C4-2B (cell line): Measurements from ENCODE around the gene BMP7.
"Not testable (repeated sequence)": the region's sequence is repeated elsewhere in the genome, so short reads cannot be mapped to it uniquely, and the experiment has no call there.

Experiments
- H3K27ac ChIP-seq: fragments of 450-650 bp; 2 replicates; pipeline ENCODE4 v1.5.1; 2017
- ZFX ChIP-seq: fragments of 450-650 bp; IDR thresholded peaks from 2 replicates; pipeline ENCODE4 v1.6.1; 2017
- TF ChIP-seq, protein P1 (sequence below): fragments of 450-650 bp; conservative IDR thresholded peaks from 2 replicates; pipeline ENCODE4 v1.5.1; 2017; ENCODE audit warnings: mild to moderate bottlenecking

Gene BMP7

DNA sequence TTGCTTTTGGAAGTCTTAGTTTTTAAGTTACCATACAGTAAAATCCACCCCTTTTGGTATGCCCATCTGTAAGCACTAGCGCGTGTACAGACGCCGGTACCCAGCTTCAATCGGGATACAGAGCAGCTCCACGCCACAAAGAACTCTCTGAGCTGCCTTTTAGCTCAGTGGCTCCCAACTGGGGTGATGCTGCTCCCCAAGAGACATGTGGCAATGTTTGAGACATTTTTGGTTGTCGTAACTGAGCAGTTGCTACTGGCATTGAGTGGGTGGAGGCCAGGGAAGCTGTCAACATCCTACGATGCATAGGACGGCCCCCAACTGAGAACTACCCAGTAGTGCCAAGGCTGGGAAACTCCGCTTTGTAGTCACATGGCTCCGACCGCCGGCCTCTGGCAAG lies 73.3 kb downstream of the BMP7 start:
- TF ChIP-seq, protein P1, sequence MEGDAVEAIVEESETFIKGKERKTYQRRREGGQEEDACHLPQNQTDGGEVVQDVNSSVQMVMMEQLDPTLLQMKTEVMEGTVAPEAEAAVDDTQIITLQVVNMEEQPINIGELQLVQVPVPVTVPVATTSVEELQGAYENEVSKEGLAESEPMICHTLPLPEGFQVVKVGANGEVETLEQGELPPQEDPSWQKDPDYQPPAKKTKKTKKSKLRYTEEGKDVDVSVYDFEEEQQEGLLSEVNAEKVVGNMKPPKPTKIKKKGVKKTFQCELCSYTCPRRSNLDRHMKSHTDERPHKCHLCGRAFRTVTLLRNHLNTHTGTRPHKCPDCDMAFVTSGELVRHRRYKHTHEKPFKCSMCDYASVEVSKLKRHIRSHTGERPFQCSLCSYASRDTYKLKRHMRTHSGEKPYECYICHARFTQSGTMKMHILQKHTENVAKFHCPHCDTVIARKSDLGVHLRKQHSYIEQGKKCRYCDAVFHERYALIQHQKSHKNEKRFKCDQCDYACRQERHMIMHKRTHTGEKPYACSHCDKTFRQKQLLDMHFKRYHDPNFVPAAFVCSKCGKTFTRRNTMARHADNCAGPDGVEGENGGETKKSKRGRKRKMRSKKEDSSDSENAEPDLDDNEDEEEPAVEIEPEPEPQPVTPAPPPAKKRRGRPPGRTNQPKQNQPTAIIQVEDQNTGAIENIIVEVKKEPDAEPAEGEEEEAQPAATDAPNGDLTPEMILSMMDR = no peak
- no peak for TF ChIP-seq ZFX

DNA sequence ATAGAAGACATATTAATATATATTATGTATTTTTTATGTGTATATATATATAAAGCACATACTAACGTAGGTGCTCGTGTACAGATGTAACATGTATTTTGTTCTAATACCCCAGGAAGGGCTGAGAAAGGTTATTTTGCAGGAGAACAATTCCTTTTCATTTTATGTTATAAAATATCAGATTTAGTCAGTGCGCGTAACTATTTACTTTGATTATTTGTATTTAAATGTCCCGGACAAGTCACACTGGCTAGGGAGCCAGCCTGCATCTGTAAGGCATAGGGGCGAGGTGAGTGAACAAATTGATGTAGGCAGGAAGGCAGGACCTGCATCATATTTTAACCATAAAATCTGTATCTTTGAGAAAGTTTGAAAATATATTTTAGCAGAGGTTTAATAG lies 74.1 kb downstream of the BMP7 start:
- TF ChIP-seq ZFX = no peak
- TF ChIP-seq, protein P1 = no peak
- H3K27ac ChIP-seq = no peak overlapping the region

More for the DNA sequence above, 73.3 kb downstream of the BMP7 start:
- no peak overlapping the region for H3K27ac ChIP-seq

DNA sequence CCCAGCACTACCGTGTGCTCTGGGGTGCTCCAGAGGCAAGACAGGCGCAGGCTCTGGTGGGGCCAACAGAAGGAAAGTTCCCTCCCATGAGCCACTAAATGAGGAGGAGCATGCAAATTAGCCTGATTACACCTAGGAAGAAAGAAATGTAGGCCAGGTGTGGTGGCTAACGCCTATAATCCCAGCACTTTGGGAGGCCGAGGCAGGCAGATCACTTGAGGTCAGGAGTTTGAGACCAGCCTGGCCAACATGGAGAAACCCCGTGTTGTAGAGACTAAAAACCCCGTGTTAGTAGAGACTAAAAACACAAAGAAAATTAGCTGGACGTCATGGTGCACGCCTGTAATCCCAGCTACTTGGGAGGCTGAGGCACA lies 75.2 kb downstream of the BMP7 start:
- H3K27ac ChIP-seq = not testable (repeated sequence)

DNA sequence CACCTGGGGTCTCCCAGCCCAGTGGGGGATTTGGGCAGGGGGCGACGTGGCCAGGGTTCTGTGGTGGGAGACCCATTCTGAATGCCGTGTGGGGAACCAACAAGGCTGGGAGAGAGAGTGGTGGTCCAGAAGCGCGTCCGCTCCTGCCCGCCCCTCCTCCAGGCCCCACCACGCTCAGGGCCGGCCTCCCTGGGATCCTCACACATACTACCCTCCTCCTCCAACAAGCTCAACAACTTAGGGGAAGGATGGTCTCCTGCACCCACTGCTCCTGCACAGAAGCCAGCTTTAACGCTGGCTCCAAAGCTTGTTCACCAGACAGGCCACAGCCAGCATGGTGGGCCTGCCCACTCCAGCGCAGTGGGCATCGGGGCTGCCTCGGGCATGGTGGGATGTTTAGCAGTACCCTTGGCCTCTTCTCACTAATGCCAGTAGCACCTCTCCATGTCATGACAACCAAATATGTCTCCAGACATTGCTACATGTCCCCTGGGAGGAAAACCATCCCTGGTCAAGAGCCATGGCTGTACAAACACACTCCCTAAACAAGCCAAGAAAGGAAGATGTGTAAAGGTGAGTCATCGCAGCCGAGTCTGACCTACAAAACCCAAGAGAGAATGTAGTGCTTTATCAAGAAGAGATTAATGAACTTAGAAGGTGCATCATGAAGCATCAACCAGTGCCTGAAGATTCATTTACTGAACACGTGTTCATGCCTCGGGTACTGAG lies 75.7 kb downstream of the BMP7 start:
- H3K27ac ChIP-seq = no peak overlapping the region
- no peak for TF ChIP-seq ZFX
- TF ChIP-seq, protein P1 = no peak

DNA sequence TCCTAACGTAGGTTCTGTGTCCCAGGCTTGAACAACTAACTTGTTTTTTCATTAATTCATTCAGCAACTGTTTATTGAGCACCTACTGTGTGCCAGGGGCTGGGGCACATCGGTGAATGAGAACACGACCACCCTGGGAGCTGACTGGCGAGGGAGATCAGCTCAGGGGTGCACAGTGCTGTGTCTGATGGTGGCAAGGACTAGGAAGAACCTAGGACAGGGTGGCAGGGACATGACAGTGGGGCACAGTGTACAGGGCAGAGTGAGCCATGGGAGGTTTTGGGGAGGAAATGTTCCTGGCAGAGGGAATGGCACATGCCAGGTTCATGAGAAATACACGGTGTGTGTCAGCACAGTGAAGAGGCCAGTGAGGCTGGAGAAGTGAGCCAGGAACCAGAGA lies 76.7 kb downstream of the BMP7 start:
- TF ChIP-seq ZFX = no peak
- TF ChIP-seq, protein P1 = no peak
- H3K27ac ChIP-seq = no peak overlapping the region

DNA sequence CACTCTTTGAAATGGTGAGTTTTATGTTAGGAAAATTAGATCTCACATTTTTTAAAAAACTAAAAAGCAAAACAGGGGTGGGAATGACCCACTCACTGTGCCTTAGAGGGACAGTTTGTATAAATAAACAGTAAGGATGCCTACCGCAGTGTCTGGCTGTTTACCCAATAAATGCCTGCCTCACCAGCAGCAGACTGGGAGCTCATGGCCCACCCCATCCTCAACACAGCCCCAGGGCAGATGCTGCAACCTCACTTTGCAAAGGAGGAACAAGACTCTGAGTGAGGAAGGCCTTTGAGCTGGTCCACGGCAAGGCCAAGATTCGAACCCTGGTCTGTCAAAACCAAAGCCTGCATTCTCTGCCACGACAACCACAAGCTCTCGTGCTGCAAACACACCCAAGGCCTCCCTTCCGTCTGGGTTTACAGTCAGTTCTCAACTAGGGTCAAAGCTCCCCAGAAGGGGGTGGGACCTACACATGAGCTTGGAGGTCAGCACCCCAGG lies 77.8 kb downstream of the BMP7 start:
- H3K27ac ChIP-seq = no peak overlapping the region
- TF ChIP-seq, protein P1 = no peak

DNA sequence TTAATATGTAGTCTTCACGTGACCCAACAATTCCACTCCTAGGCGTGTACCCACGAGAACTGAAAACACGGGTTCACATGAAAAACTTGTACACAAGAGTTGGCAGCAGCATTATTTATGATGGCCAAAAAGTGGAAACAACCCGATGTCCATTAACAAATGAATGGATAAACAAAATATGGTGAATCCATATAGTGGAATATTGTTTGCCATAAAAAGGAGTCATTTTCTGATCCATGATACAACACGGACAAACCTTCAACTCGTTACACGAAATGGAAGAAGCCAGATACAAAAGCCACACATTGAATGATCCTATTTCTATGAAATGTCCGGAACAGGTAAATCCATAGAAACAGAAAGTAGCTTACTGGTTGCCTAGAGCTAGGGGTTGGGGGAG lies 78.4 kb downstream of the BMP7 start:
- H3K27ac ChIP-seq = no peak overlapping the region
- TF ChIP-seq ZFX = no peak
- TF ChIP-seq, protein P1 = no peak

DNA sequence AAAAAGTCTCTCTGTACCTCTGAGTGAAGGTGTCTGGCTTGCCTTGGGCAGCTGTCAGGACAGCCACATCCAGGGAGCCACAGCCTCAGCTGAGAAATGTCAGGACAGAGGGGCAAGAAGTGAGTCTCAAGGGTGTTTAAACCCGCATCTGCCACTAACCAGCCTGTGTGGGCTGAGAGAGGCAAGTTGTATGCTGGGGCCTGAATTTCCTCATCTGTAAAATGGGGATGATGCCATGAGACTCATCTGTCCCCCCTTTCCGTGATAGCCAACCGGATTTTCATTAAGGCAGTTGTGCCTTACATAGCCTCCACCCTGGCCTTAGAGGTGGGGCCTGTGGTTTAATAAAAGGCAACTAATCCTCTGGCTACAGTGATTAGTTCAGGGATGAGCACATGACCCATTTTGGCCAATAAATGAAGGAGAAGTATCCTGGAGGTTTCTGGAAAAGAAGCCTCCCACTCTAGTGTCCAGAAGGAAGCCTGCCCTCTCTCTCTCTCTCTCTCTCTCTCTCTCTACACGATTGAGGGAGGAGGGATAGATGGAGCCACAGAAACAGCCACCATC lies 79.3 kb downstream of the BMP7 start:
- TF ChIP-seq, protein P1 = no peak
- no peak for TF ChIP-seq ZFX
- H3K27ac ChIP-seq = no peak overlapping the region
